PC-3 (cell line): ENCODE results near the gene SSC4D. TPM values are rescaled to one million over a fixed set of nuclear protein-coding genes. Genes with fewer than 3 reads are reported as not detected.
"Not testable (repeated sequence)": the region's sequence is repeated elsewhere in the genome, so short reads cannot be mapped to it uniquely, and the experiment has no call there.

Experiments used
- ATAC-seq: fragments of 200-7000 bp; cut with Tn5 transposase; 2 replicates; pipeline ENCODE4 v1.9.1; 2020; ENCODE audit warnings: mild to moderate bottlenecking, moderate library complexity
- BruUV-seq: library from RNA; stranded (reverse); fragments of 400-500 nt; replicated peaks from 2 replicates; lab custom pipeline; 2021; lab: Mats Ljungman, UMichigan
- CTCF ChIA-PET: fragments of 300-600 bp; sonication (Branson Sonifier 250); formaldehyde crosslinking; loops from one replicate; lab custom pipeline; 2022; ENCODE audit warnings: antibody characterized with exemption; lab: Charles Lee
- POLR2A ChIA-PET: fragments of 300-600 bp; sonication (Branson Sonifier 250); formaldehyde crosslinking; loops from one replicate; lab custom pipeline; 2022; ENCODE audit warnings: antibody characterized with exemption; ENCODE audit not compliant: unreplicated experiment; lab: Charles Lee
- DNase-seq: peaks from one replicate; pipeline ENCODE4 v3.0.0-alpha.2; 2015
- H2AFZ ChIP-seq: fragments of 300-600 bp; sonication (generic); 2 replicates; pipeline ENCODE4 v1.6.0; 2016; ENCODE audit warnings: antibody characterized with exemption, low read length
- H3F3A ChIP-seq: fragments of 300-600 bp; sonication (generic); one replicate; pipeline ENCODE4 v1.6.0; 2017; ENCODE audit warnings: antibody characterized with exemption, low read length, control low read depth, mild to moderate bottlenecking; ENCODE audit not compliant: unreplicated experiment
- H3K27ac ChIP-seq: fragments of 300-600 bp; sonication (generic); 2 replicates; pipeline ENCODE4 v1.5.1; 2016; ENCODE audit warnings: mild to moderate bottlenecking, low read length
- H3K27me3 ChIP-seq: fragments of 300-600 bp; sonication (generic); 2 replicates; pipeline ENCODE4 v1.6.1; 2016; ENCODE audit warnings: low read length, mixed read lengths
- H3K36me3 ChIP-seq: fragments of 300-600 bp; sonication (generic); 2 replicates; pipeline ENCODE4 v1.6.1; 2016; ENCODE audit warnings: low read depth, mixed run types, low read length, mixed read lengths
- H3K4me1 ChIP-seq: fragments of 300-600 bp; sonication (generic); 2 replicates; pipeline ENCODE4 v1.5.1; 2016; ENCODE audit warnings: low read length; ENCODE audit not compliant: insufficient read depth
- H3K4me2 ChIP-seq: fragments of 300-600 bp; sonication (generic); 2 replicates; pipeline ENCODE4 v1.6.0; 2016; ENCODE audit warnings: low read length
- H3K4me3 ChIP-seq: fragments of 300-600 bp; sonication (generic); 2 replicates; pipeline ENCODE4 v1.5.1; 2016; ENCODE audit warnings: mild to moderate bottlenecking, low read length, mixed read lengths
- H3K79me2 ChIP-seq: fragments of 300-600 bp; sonication (generic); 2 replicates; pipeline ENCODE4 v1.6.1; 2017; ENCODE audit warnings: low read length, mixed read lengths
- H3K9ac ChIP-seq: fragments of 300-600 bp; sonication (generic); 2 replicates; pipeline ENCODE4 v1.6.0; 2016; ENCODE audit warnings: mild to moderate bottlenecking, low read length
- H3K9me2 ChIP-seq: fragments of 300-600 bp; sonication (generic); replicated peaks from 2 replicates; pipeline ENCODE4 v1.6.1; 2016; ENCODE audit warnings: mixed run types, low read length, mixed read lengths
- H3K9me3 ChIP-seq: fragments of 300-600 bp; sonication (generic); 2 replicates; pipeline ENCODE4 v1.6.1; 2016; ENCODE audit warnings: low read length, mixed read lengths
- H4K20me1 ChIP-seq: fragments of 300-600 bp; sonication (generic); 2 replicates; pipeline ENCODE4 v1.6.1; 2016; ENCODE audit warnings: low read length, mixed read lengths
- CTCF ChIP-seq: fragments of 300-600 bp; sonication (generic); conservative IDR thresholded peaks from 2 replicates; pipeline ENCODE4 v1.5.1; 2017; ENCODE audit warnings: antibody characterized with exemption, low read depth, mild to moderate bottlenecking, low read length
- EZH2 ChIP-seq: fragments of 300-600 bp; sonication (generic); IDR thresholded peaks from one replicate; pipeline ENCODE4 v1.6.1; 2017; ENCODE audit warnings: antibody characterized with exemption, mild to moderate bottlenecking, low read length; ENCODE audit not compliant: unreplicated experiment
- EZH2phosphoT487 ChIP-seq: fragments of 300-600 bp; sonication (generic); IDR thresholded peaks from 2 replicates; pipeline ENCODE4 v1.6.1; 2018; ENCODE audit warnings: mild to moderate bottlenecking, antibody characterized with exemption, low read length, borderline replicate concordance
- intact Hi-C: fragments of 100-400 bp; cut with micrococcal nuclease; formaldehyde crosslinking; loops from 2 replicates; pipeline ENCODE4 v1.9.0; 2023
- total RNA-seq: library from RNA; depleted of rRNA; stranded (reverse); fragments of >200 nt; gene quantifications from 2 replicates; pipeline ENCODE4 v1.2.3, GENCODE V29; 2014

SSC4D gene
- total RNA-seq, 1 experiment from 2014 or later = 1.3 TPM

- ATAC-seq (no peak), DNase-seq (no peak)
- CTCF ChIA-PET = no interaction called here
- Histone ChIP-seq H3F3A (no peaks in the 10 kb centered on the region), H4K20me1 (no peaks in the 10 kb centered on the region), H3K36me3 (no peaks in the 10 kb centered on the region), H2AFZ (no peak overlapping the region), H3K4me3 (no peak overlapping the region), H3K79me2 (peaks cover 11% of the 10 kb centered on the region), H3K9me3 (no peaks in the 10 kb centered on the region), H3K4me2 (no peak overlapping the region), H3K9ac (no peak overlapping the region), H3K27me3 (no peaks in the 10 kb centered on the region), H3K9me2 (no peaks in the 10 kb centered on the region), H3K4me1 (peaks cover 28% of the 10 kb centered on the region), H3K27ac (no peak overlapping the region)
- TF ChIP-seq EZH2phosphoT487 (no peak), EZH2 (no peak), CTCF (no peak)
- intact Hi-C loops = no loop called here
- no TSS peak for BruUV-seq
- POLR2A ChIA-PET = no interaction called here
Measured at GRCh38 chr7:76395965-76396726, 13.4 kb downstream of the SSC4D start.

- H3K27me3 ChIP-seq, H2AFZ ChIP-seq, intact Hi-C loops, ATAC-seq, H3K9me3 ChIP-seq, H3K9ac ChIP-seq, BruUV-seq, POLR2A ChIA-PET, H3K4me2 ChIP-seq, H3K36me3 ChIP-seq, H3F3A ChIP-seq, H3K27ac ChIP-seq, DNase-seq, H4K20me1 ChIP-seq, CTCF ChIA-PET, H3K9me2 ChIP-seq, H3K4me3 ChIP-seq: not testable (repeated sequence)
- Histone ChIP-seq H3K4me1 (peaks cover 28% of the 10 kb centered on the region), H3K79me2 (peaks cover 11% of the 10 kb centered on the region)
Measured at GRCh38 chr7:76395605-76395964, 13.9 kb downstream of the SSC4D start.

- DNase-seq = no peak
- no peak overlapping the region for H3K27ac ChIP-seq
Measured at GRCh38 chr7:76394957-76395356, 14.5 kb downstream of the SSC4D start.

More at GRCh38 chr7:76394957-76395356, 14.5 kb downstream of the SSC4D start:
- Histone ChIP-seq H3F3A (no peaks in the 10 kb centered on the region), H3K27me3 (no peaks in the 10 kb centered on the region), H4K20me1 (no peaks in the 10 kb centered on the region), H3K4me1 (peaks cover 28% of the 10 kb centered on the region), H3K9me2 (no peaks in the 10 kb centered on the region), H3K9ac (no peak overlapping the region), H3K9me3 (no peaks in the 10 kb centered on the region), H2AFZ (no peak overlapping the region), H3K4me2 (no peak overlapping the region), H3K79me2 (peaks cover 11% of the 10 kb centered on the region), H3K36me3 (no peaks in the 10 kb centered on the region), H3K4me3 (no peak overlapping the region)
- ATAC-seq = no peak
- intact Hi-C loops = no loop called here
- BruUV-seq = no TSS peak
- CTCF ChIA-PET = no interaction called here
- TF ChIP-seq EZH2 (no peak), EZH2phosphoT487 (no peak), CTCF (no peak)
- POLR2A ChIA-PET = no interaction called here
